ENCODE data around the gene NDUFAF3. TPM values are rescaled to one million over a fixed set of nuclear protein-coding genes. Genes with fewer than 3 reads are reported as not detected.
A peak's percentile ranks its signal among the peaks of the same experiment; 100 is the strongest.

NDUFAF3 gene
- total RNA-seq, 2 donors from 2014 or later: 182 to 297 TPM

GRCh38 chr3:49019941-49020329, 2.0 kb upstream of the NDUFAF3 start:
- H3K9me3 ChIP-seq: no peaks in the 10 kb centered on the region
- peak overlapping the region; percentile 85 to 94 for H3K4me3 ChIP-seq
- TF ChIP-seq, protein P1, sequence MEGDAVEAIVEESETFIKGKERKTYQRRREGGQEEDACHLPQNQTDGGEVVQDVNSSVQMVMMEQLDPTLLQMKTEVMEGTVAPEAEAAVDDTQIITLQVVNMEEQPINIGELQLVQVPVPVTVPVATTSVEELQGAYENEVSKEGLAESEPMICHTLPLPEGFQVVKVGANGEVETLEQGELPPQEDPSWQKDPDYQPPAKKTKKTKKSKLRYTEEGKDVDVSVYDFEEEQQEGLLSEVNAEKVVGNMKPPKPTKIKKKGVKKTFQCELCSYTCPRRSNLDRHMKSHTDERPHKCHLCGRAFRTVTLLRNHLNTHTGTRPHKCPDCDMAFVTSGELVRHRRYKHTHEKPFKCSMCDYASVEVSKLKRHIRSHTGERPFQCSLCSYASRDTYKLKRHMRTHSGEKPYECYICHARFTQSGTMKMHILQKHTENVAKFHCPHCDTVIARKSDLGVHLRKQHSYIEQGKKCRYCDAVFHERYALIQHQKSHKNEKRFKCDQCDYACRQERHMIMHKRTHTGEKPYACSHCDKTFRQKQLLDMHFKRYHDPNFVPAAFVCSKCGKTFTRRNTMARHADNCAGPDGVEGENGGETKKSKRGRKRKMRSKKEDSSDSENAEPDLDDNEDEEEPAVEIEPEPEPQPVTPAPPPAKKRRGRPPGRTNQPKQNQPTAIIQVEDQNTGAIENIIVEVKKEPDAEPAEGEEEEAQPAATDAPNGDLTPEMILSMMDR (IDR thresholded peaks at IDR 0.05): no peak
- peaks cover 0 to 50% of the 10 kb centered on the region in 2 donors for H3K4me1 ChIP-seq
- peaks cover 39% of the 10 kb centered on the region for H3K36me3 ChIP-seq
- H3K27ac ChIP-seq: peak overlapping the region; percentile 100
- no peaks in the 10 kb centered on the region for H3K27me3 ChIP-seq
- no peak for DNase-seq (ENCODE audit: low spot score)

- H3K27me3 ChIP-seq: no peaks in the 10 kb centered on the region
- peak overlapping the region; percentile 85 to 94 for H3K4me3 ChIP-seq
- TF ChIP-seq, protein P1 (IDR thresholded peaks at IDR 0.05): no peak
- no peaks in the 10 kb centered on the region for H3K9me3 ChIP-seq
- DNase-seq (ENCODE audit: low spot score): no peak
- peaks cover 39% of the 10 kb centered on the region for H3K36me3 ChIP-seq
- H3K27ac ChIP-seq: peak overlapping the region; percentile 100
- H3K4me1 ChIP-seq: peaks cover 0 to 57% of the 10 kb centered on the region in 2 donors
Measured at GRCh38 chr3:49020330-49021212, 1.4 kb upstream of the NDUFAF3 start.

GRCh38 chr3:49021213-49021812, 608 bp upstream of the NDUFAF3 start:
- H3K4me1 ChIP-seq: peaks cover 0 to 64% of the 10 kb centered on the region in 2 donors

DNA sequence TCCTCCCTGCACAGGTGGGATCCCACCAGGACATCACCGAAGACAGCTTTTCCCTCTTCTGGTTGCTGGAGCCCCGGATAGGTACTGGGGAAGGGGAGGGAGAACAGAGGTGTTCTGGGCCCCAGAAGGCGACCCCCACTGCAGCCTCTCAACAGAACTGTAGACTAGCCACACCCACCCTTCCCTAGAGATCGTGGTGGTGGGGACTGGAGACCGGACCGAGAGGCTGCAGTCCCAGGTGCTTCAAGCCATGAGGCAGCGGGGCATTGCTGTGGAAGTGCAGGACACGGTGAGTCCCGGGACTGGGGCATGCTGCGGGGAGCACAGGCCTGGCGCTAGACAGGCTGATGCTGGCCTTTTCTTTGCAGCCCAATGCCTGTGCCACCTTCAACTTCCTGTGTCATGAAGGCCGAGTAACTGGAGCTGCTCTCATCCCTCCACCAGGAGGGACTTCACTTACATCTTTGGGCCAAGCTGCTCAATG, 809 bp downstream of the NDUFAF3 start:
- H3K36me3 ChIP-seq: peaks cover 41% of the 10 kb centered on the region
- TF ChIP-seq, protein P1 (IDR thresholded peaks at IDR 0.05): no peak
- H3K9me3 ChIP-seq: no peaks in the 10 kb centered on the region
- H3K4me1 ChIP-seq: peaks cover 0 to 58% of the 10 kb centered on the region in 2 donors
- H3K4me3 ChIP-seq: peak overlapping the region; percentile 85 to 94
- no peaks in the 10 kb centered on the region for H3K27me3 ChIP-seq
- no peak for DNase-seq (ENCODE audit: low spot score)
- H3K27ac ChIP-seq: peak overlapping the region; percentile 100

More at GRCh38 chr3:49021213-49021812, 608 bp upstream of the NDUFAF3 start:
- peak overlapping the region; percentile 100 for H3K27ac ChIP-seq
- no peaks in the 10 kb centered on the region for H3K27me3 ChIP-seq
- no peaks in the 10 kb centered on the region for H3K9me3 ChIP-seq
- TF ChIP-seq, protein P1 (IDR thresholded peaks at IDR 0.05): no peak
- peak overlapping the region; percentile 85 to 94 for H3K4me3 ChIP-seq
- DNase-seq (ENCODE audit: low spot score): peak; percentile 99
- H3K36me3 ChIP-seq: peaks cover 39% of the 10 kb centered on the region

- Histone ChIP-seq H3K27ac (no peak overlapping the region), H3K36me3 (peaks cover 41% of the 10 kb centered on the region), H3K4me3 (no peak overlapping the region), H3K27me3 (no peaks in the 10 kb centered on the region), H3K4me1 (peaks cover 0 to 60% of the 10 kb centered on the region in 2 donors), H3K9me3 (no peaks in the 10 kb centered on the region)
- DNase-seq (ENCODE audit: low spot score): no peak
- TF ChIP-seq, protein P1 (IDR thresholded peaks at IDR 0.05): no peak
Measured at GRCh38 chr3:49023775-49024174, 1.9 kb downstream of the NDUFAF3 start.
